GM23338 (cell line): ENCODE results near the gene HERC5. TPM values are rescaled to one million over a fixed set of nuclear protein-coding genes. Genes with fewer than 3 reads are reported as not detected.

Experiments
- ATAC-seq: fragments of 200-7000 bp; cut with Tn5 transposase; 3 replicates; pipeline ENCODE4 v1.9.1; 2020
- DNase-seq: peaks from one replicate; pipeline ENCODE4 v3.0.0-alpha.2; 2015; ENCODE audit warnings: low spot score
- H2AFZ ChIP-seq: fragments of 200-600 bp; sonication (generic); 2 replicates; pipeline ENCODE4 v1.8.0; 2016; ENCODE audit warnings: antibody characterized with exemption, mild to moderate bottlenecking, moderate library complexity
- H3F3A ChIP-seq: fragments of 200-600 bp; sonication (generic); replicated peaks from 2 replicates; pipeline ENCODE4 v1.8.0; 2017; ENCODE audit warnings: antibody characterized with exemption, mixed run types, low read depth
- H3K27ac ChIP-seq: fragments of 200-600 bp; sonication (generic); 2 replicates; pipeline ENCODE4 v1.6.1; 2016; ENCODE audit warnings: low read depth
- H3K27me3 ChIP-seq: fragments of 200-600 bp; sonication (generic); 2 replicates; pipeline ENCODE4 v1.8.0; 2016; ENCODE audit warnings: mild to moderate bottlenecking, mixed run types, moderate library complexity; ENCODE audit not compliant: insufficient read depth
- H3K36me3 ChIP-seq: fragments of 200-600 bp; sonication (generic); 2 replicates; pipeline ENCODE4 v1.8.0; 2016; ENCODE audit warnings: mild to moderate bottlenecking; ENCODE audit not compliant: insufficient read depth
- H3K4me1 ChIP-seq: fragments of 200-600 bp; sonication (generic); 2 replicates; pipeline ENCODE4 v1.8.0; 2016; ENCODE audit warnings: mild to moderate bottlenecking, moderate library complexity; ENCODE audit not compliant: insufficient read depth
- H3K4me2 ChIP-seq: fragments of 200-600 bp; sonication (generic); 2 replicates; pipeline ENCODE4 v1.7.1; 2017; ENCODE audit warnings: mixed run types
- H3K4me3 ChIP-seq: fragments of 200-600 bp; sonication (generic); 2 replicates; pipeline ENCODE4 v1.6.1; 2016; ENCODE audit warnings: mixed run types
- H3K79me2 ChIP-seq: fragments of 200-600 bp; sonication (generic); replicated peaks from 2 replicates; pipeline ENCODE4 v1.8.0; 2017; ENCODE audit warnings: mild to moderate bottlenecking; ENCODE audit not compliant: insufficient read depth
- H3K9me2 ChIP-seq: fragments of 200-600 bp; sonication (generic); 2 replicates; pipeline ENCODE4 v1.8.0; 2017; ENCODE audit not compliant: insufficient read depth
- H4K20me1 ChIP-seq: fragments of 200-600 bp; sonication (generic); replicated peaks from 2 replicates; pipeline ENCODE4 v1.8.0; 2017; ENCODE audit warnings: mild to moderate bottlenecking; ENCODE audit not compliant: insufficient read depth
- H3K27ac Mint-ChIP-seq: 2 replicates; pipeline ENCODE4 v1.8.0; 2020; ENCODE audit warnings: inconsistent platforms, mild to moderate bottlenecking, moderate library complexity, mixed read lengths
- H3K27me3 Mint-ChIP-seq: 3 replicates; pipeline ENCODE4 v1.8.0; 2022; ENCODE audit warnings: low read depth, mild to moderate bottlenecking, moderate library complexity, mixed read lengths, inconsistent platforms; ENCODE audit not compliant: insufficient read depth, poor library complexity
- H3K36me3 Mint-ChIP-seq: 3 replicates; pipeline ENCODE4 v1.8.0; 2021; ENCODE audit warnings: low read depth, mild to moderate bottlenecking, inconsistent platforms, moderate library complexity, mixed read lengths
- H3K4me1 Mint-ChIP-seq: 3 replicates; pipeline ENCODE4 v1.8.0; 2020; ENCODE audit warnings: mild to moderate bottlenecking, inconsistent platforms, mixed read lengths
- H3K4me3 Mint-ChIP-seq: 3 replicates; pipeline ENCODE4 v1.8.0; 2021; ENCODE audit warnings: moderate library complexity, mild to moderate bottlenecking, inconsistent platforms, mixed read lengths
- H3K9me3 Mint-ChIP-seq: 3 replicates; pipeline ENCODE4 v1.8.0; 2020; ENCODE audit warnings: moderate library complexity, mild to moderate bottlenecking, inconsistent platforms, mixed read lengths
- CREB1 ChIP-seq: fragments of 250-450 bp; sonication (Bioruptor Pico); IDR thresholded peaks from 2 replicates; pipeline ENCODE4 v1.5.0; 2020; ENCODE audit warnings: low read depth, mild to moderate bottlenecking, moderate library complexity
- EZH2 ChIP-seq: fragments of 200-600 bp; sonication (generic); IDR thresholded peaks from one replicate; pipeline ENCODE4 v1.8.0; 2017; ENCODE audit warnings: antibody characterized with exemption, mild to moderate bottlenecking, low read depth; ENCODE audit not compliant: unreplicated experiment
- EZH2phosphoT487 ChIP-seq: fragments of 200-600 bp; sonication (generic); IDR thresholded peaks from one replicate; pipeline ENCODE4 v1.8.1; 2018; ENCODE audit warnings: antibody characterized with exemption; ENCODE audit not compliant: unreplicated experiment
- JUNB ChIP-seq: IDR thresholded peaks from one replicate; pipeline ENCODE4 v1.6.1; 2016; ENCODE audit warnings: antibody characterized with exemption; ENCODE audit not compliant: unreplicated experiment
- NANOG ChIP-seq: IDR thresholded peaks from 2 replicates; pipeline ENCODE4 v1.6.1; 2016; ENCODE audit warnings: antibody characterized with exemption, borderline replicate concordance
- POLR2AphosphoS5 ChIP-seq: IDR thresholded peaks from 2 replicates; pipeline ENCODE4 v1.6.1; 2016; ENCODE audit warnings: antibody characterized with exemption, low read depth
- STAT1 ChIP-seq: IDR thresholded peaks from one replicate; pipeline ENCODE4 v1.6.1; 2016; ENCODE audit warnings: antibody characterized with exemption; ENCODE audit not compliant: unreplicated experiment
- ZNF114 ChIP-seq: fragments of 250-450 bp; sonication (Bioruptor Pico); IDR thresholded peaks from 2 replicates; pipeline ENCODE4 v1.5.0; 2020; ENCODE audit warnings: mild to moderate bottlenecking, moderate library complexity
- ZNF331 ChIP-seq: fragments of 250-450 bp; sonication (Bioruptor Pico); IDR thresholded peaks from 2 replicates; pipeline ENCODE4 v1.5.0; 2020; ENCODE audit warnings: low read depth, mild to moderate bottlenecking, moderate library complexity
- polyA plus RNA-seq: library from polyadenylated mRNA; unstranded; fragments of >200 nt; fragmentation: Nextera tagmentation; extraction: Ambion mirVana; gene quantifications from 2 replicates; pipeline ENCODE4 v1.2.1, GENCODE V29; 2016
- total RNA-seq: library from RNA; depleted of rRNA; stranded (reverse); fragments of >200 nt; shearing (Covaris generic); gene quantifications from 2 replicates; pipeline ENCODE4 v1.2.3, GENCODE V29; 2014
- TF ChIP-seq, protein P1 (sequence below): IDR thresholded peaks from 2 replicates; pipeline ENCODE4 v1.6.1; 2016; ENCODE audit warnings: antibody characterized with exemption
- TF ChIP-seq, protein P2 (sequence below): IDR thresholded peaks from one replicate; pipeline ENCODE4 v1.6.1; 2018; ENCODE audit warnings: antibody characterized with exemption; ENCODE audit not compliant: unreplicated experiment
- TF ChIP-seq, protein P3 (sequence below), 2 experiments: fragments of 200-600 bp in 1 of 2; sonication (generic) in 1 of 2; conservative IDR thresholded peaks; 2 replicates each; pipeline versions ENCODE4 v1.5.1 to v1.6.1; 2016 to 2017; ENCODE audit warnings: antibody characterized with exemption in 2 of 2, low read depth in 2 of 2, mild to moderate bottlenecking in 2 of 2, moderate library complexity in 1 of 2

HERC5 gene
- total and polyA plus RNA-seq, 2 experiments from 2014 or later, result 22.8 to 25.1 TPM

DNA sequence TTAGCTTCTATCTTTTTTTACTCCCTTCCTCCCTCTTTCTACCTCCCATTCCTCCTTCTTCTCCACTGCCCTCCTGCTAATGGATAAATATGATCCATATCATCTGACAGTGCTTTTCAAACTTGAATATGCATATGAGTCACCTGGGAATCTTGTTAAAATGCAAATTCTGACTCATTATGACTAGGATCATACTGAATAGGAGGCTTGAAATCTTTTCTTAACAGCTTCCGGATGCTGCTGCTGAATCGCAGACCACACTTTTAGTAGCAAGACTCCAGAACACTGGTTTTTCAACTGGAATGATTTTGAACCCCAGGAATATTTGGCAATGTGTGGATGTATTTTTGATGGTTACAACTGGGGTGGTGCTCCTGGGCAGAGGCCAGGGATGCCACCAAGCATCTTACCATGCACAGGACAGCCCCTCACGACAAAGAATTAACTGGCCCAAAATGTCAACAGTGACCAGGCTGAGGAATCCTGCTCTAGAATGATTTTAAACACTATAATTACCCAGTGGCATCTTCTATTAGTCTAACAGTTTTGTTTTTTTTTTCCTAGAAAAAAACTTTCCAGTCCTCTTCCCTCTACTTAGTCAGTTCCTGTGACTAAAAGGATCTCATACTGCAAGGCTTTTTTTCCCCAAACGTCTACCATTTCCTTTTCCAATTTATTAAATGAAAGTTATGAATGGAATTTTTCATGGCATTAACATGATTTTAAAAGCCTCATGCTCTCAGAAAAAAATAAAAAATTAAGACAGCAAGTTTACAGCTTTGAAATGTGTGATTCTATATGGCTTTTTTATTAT lies 77.2 kb downstream of the HERC5 start:
- peak overlapping the region; percentile 97 for H3K27ac Mint-ChIP-seq
- no peaks in the 10 kb centered on the region for H3K9me3 Mint-ChIP-seq
- H3K4me3 Mint-ChIP-seq, result peak overlapping the region; percentile 63
- no peak; the same call in 2 of the 3 replicates for ATAC-seq
- H3K27ac ChIP-seq, result peak overlapping the region; percentile 76
- H3K79me2 ChIP-seq, result peaks cover 30% of the 10 kb centered on the region
- no peaks in the 10 kb centered on the region for H3K9me2 ChIP-seq
- peaks cover 38% of the 10 kb centered on the region for H3K4me1 ChIP-seq
- H3K4me3 ChIP-seq, result peak overlapping the region; percentile 53
- H3K27me3 Mint-ChIP-seq, result no peaks in the 10 kb centered on the region
- peak; percentile 23 for DNase-seq
- peak overlapping the region; percentile 37 for H3K4me2 ChIP-seq
- H3K27me3 ChIP-seq, result no peaks in the 10 kb centered on the region
- H3K36me3 Mint-ChIP-seq, result no peaks in the 10 kb centered on the region
- H2AFZ ChIP-seq, result no peak overlapping the region
- TF ChIP-seq NANOG (peak; percentile 80), EZH2 (no peak), ZNF114 (no peak)
- TF ChIP-seq, protein P1, sequence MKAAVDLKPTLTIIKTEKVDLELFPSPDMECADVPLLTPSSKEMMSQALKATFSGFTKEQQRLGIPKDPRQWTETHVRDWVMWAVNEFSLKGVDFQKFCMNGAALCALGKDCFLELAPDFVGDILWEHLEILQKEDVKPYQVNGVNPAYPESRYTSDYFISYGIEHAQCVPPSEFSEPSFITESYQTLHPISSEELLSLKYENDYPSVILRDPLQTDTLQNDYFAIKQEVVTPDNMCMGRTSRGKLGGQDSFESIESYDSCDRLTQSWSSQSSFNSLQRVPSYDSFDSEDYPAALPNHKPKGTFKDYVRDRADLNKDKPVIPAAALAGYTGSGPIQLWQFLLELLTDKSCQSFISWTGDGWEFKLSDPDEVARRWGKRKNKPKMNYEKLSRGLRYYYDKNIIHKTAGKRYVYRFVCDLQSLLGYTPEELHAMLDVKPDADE, result no peak
- no peaks in the 10 kb centered on the region for H3K36me3 ChIP-seq
- peaks cover 45% of the 10 kb centered on the region for H3K4me1 Mint-ChIP-seq
- no peaks in the 10 kb centered on the region for H3F3A ChIP-seq
- H4K20me1 ChIP-seq, result no peaks in the 10 kb centered on the region

DNA sequence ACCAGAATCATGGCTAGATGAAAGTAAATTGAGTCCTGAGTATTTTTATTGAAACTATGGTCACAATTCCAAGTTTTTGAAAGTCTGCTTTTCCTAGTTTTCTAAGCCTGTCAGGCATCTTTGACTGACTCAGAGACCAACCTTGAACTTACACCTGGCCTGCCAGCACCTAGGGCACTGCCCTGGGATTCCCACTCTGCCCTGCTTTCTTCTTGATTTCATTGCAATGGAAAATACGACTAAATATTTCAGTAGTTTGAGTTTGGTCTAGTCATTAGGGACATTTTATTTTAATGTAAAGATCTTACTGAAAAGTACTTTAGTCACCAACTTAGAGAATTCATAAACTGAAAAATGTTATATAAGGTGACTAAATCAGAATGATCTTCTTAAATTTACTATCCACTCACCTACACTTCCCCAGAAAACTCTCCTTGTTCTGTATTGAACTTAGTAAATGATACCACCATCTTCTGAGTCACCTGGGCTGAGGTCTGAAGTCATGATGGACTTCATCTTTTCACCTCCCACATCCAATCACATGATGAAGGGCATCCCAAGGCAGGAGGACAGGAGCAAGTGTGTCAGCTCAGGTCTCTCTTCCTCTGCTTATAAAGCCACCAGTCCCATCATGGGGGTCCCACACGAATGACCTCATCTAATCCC lies 78.3 kb downstream of the HERC5 start:
- H3K27ac ChIP-seq, result peak overlapping the region; percentile 76
- ATAC-seq, result no peak
- no peaks in the 10 kb centered on the region for H3K9me3 Mint-ChIP-seq
- H3K36me3 ChIP-seq, result no peaks in the 10 kb centered on the region
- 0 out of 2 replicates have a peak overlapping the region, but pooled peaks have one; percentile 37 for H3K4me2 ChIP-seq
- no peak overlapping the region for H3K4me3 ChIP-seq
- H3K4me1 Mint-ChIP-seq, result peaks cover 47% of the 10 kb centered on the region
- H3K27ac Mint-ChIP-seq, result peak overlapping the region; percentile 76
- H2AFZ ChIP-seq, result no peak overlapping the region
- peaks cover 38% of the 10 kb centered on the region for H3K4me1 ChIP-seq
- peaks cover 1% of the 10 kb centered on the region for H3K27me3 Mint-ChIP-seq
- DNase-seq, result no peak
- H3F3A ChIP-seq, result no peaks in the 10 kb centered on the region
- H3K9me2 ChIP-seq, result no peaks in the 10 kb centered on the region
- H3K79me2 ChIP-seq, result peaks cover 21% of the 10 kb centered on the region
- H4K20me1 ChIP-seq, result no peaks in the 10 kb centered on the region
- H3K4me3 Mint-ChIP-seq, result no peak overlapping the region
- H3K36me3 Mint-ChIP-seq, result no peaks in the 10 kb centered on the region
- no peaks in the 10 kb centered on the region for H3K27me3 ChIP-seq
- TF ChIP-seq, protein P2, sequence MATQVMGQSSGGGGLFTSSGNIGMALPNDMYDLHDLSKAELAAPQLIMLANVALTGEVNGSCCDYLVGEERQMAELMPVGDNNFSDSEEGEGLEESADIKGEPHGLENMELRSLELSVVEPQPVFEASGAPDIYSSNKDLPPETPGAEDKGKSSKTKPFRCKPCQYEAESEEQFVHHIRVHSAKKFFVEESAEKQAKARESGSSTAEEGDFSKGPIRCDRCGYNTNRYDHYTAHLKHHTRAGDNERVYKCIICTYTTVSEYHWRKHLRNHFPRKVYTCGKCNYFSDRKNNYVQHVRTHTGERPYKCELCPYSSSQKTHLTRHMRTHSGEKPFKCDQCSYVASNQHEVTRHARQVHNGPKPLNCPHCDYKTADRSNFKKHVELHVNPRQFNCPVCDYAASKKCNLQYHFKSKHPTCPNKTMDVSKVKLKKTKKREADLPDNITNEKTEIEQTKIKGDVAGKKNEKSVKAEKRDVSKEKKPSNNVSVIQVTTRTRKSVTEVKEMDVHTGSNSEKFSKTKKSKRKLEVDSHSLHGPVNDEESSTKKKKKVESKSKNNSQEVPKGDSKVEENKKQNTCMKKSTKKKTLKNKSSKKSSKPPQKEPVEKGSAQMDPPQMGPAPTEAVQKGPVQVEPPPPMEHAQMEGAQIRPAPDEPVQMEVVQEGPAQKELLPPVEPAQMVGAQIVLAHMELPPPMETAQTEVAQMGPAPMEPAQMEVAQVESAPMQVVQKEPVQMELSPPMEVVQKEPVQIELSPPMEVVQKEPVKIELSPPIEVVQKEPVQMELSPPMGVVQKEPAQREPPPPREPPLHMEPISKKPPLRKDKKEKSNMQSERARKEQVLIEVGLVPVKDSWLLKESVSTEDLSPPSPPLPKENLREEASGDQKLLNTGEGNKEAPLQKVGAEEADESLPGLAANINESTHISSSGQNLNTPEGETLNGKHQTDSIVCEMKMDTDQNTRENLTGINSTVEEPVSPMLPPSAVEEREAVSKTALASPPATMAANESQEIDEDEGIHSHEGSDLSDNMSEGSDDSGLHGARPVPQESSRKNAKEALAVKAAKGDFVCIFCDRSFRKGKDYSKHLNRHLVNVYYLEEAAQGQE, result no peak
- TF ChIP-seq EZH2 (no peak), POLR2AphosphoS5 (no peak), ZNF114 (no peak), CREB1 (CRISPR knock-in tag) (no peak), STAT1 (no peak), NANOG (no peak), JUNB (no peak), EZH2phosphoT487 (no peak), ZNF331 (no peak)
- TF ChIP-seq, protein P1, result no peak
- TF ChIP-seq, protein P3, sequence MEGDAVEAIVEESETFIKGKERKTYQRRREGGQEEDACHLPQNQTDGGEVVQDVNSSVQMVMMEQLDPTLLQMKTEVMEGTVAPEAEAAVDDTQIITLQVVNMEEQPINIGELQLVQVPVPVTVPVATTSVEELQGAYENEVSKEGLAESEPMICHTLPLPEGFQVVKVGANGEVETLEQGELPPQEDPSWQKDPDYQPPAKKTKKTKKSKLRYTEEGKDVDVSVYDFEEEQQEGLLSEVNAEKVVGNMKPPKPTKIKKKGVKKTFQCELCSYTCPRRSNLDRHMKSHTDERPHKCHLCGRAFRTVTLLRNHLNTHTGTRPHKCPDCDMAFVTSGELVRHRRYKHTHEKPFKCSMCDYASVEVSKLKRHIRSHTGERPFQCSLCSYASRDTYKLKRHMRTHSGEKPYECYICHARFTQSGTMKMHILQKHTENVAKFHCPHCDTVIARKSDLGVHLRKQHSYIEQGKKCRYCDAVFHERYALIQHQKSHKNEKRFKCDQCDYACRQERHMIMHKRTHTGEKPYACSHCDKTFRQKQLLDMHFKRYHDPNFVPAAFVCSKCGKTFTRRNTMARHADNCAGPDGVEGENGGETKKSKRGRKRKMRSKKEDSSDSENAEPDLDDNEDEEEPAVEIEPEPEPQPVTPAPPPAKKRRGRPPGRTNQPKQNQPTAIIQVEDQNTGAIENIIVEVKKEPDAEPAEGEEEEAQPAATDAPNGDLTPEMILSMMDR (conservative IDR thresholded peaks at IDR 0.05; ENCODE audit: low read depth in 2 of 2), result no peak
